Motor neuron (in vitro differentiated cells): ENCODE measurements around the gene TXNIP. TPM values are rescaled to one million over a fixed set of nuclear protein-coding genes. Genes with fewer than 3 reads are reported as not detected.
A peak's percentile ranks its signal among the peaks of the same experiment; 100 is the strongest.

Source experiments
- ATAC-seq, 8 experiments: fragments of 200-7000 bp; cut with Tn5 transposase; replicated peaks in 6 of 8; 2 replicates each; pipeline ENCODE4 v1.8.0; 2021; ENCODE audit warnings: mild to moderate bottlenecking in 8 of 8, moderate library complexity in 8 of 8
- H3K27ac ChIP-seq, 2 donors: fragments of 250-450 bp; sonication (Bioruptor Pico); 2 replicates each; pipeline ENCODE4 v1.9.0; 2021; ENCODE audit warnings: antibody characterized with exemption in 2 of 2, mild to moderate bottlenecking in 2 of 2, moderate library complexity in 1 of 2
- H3K4me1 ChIP-seq, 2 donors: fragments of 250-450 bp; sonication (Bioruptor Pico); replicated peaks in 1 of 2; 2 replicates each; pipeline ENCODE4 v1.6.1; 2021; ENCODE audit warnings: antibody characterized with exemption in 2 of 2, mild to moderate bottlenecking in 2 of 2, moderate library complexity in 1 of 2
- H3K4me3 ChIP-seq, 5 donors: fragments of 250-450 bp; sonication (Bioruptor Pico); 2 replicates each; pipeline ENCODE4 v1.9.0; 2021; ENCODE audit warnings: antibody characterized with exemption in 5 of 5, mild to moderate bottlenecking in 5 of 5, moderate library complexity in 4 of 5
- WGBS, 10 experiments: fragments of 450-650 bp; shearing (Covaris generic); methylation state at CpG; one replicate each; pipeline ENCODE4 v1.0.0; 2022; 5-methylcytosine and 5-hydroxymethylcytosine counted together
- in situ Hi-C, 9 experiments: fragments of 400-800 bp; cut with MboI; loops; one replicate each; pipeline ENCODE4 v1.15.0; 2021; ENCODE audit warnings: low sequenced_read_pairs in 9 of 9, low pct_unique_long_range_greater_than_20kb in 2 of 9; ENCODE audit not compliant: unreplicated experiment in 9 of 9
- total RNA-seq, 8 experiments: library from RNA; unstranded; fragments of 300-600 nt; gene quantifications; 2 replicates each; pipeline versions ENCODE4 v1.2.3 to v1.2.4, GENCODE V29; 2022

TXNIP gene
- total RNA-seq, 8 experiments from 2014 or later, result 43.6 to 1,017 (median 442) TPM

DNA sequence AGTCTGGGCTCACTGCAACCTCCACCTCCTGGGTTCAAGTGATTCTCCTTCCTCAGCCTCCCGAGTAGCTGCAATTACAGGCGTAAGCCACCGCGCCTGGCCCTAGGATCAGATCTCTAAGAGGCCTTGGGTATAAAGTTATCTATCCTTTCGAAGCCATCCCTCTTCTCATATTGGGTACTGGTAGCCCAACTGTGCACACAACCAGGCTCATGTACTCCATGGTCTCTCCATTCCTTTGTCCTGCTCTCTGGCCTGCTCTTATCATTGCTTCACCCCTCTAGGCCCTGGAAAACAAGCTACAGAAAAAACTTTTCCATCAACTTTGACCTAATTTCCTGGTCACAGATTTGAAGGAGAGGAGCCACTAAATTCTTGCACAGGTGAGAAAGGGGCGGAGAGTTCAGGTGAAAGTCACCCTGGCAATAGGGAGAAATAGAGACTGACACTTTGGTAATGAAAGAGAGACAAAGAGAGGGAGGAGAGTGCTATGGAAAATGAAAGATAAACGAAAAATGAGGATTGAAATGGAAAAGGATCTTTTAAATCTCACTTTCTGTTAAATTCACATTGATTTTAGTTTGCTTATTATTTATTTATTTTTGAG, 6.0 kb downstream of the TXNIP start:
- in situ Hi-C loops, result no loop called here
- Histone ChIP-seq H3K27ac (peak overlapping the region in 1 of 2 donors; percentile 36), H3K4me3 (peak overlapping the region; percentile 53 to 79 (median 67)), H3K4me1 (peaks cover 10 to 11% of the 10 kb centered on the region in 2 donors)
- WGBS, 10 experiments, result 38 to 100% (median 85%) methylated on average over 1 to 7 of the region's 7 CpGs
- ATAC-seq, result peak in 5 of 8 experiments; percentile 11 to 31 (median 15)

DNA sequence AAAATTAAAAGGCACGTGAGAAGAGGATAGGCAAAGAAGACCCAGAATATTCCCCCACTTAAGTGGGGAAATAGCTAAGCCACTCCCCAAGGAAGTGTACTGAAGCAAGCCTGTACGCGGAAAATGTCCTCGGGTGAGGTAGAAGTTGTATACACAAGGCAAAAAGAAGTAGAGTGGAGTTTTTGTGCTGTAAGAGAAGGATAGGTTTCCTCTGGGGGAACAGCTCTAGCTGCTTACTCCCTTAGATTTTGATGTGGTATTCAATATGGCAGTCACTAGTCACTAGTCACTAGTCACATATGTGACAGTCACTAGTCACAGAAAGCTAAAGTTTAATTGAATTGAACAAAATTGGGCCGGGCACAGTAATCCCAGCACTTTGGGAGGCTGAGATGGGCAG, 7.6 kb downstream of the TXNIP start:
- H3K4me1 ChIP-seq, result peaks cover 10 to 16% of the 10 kb centered on the region in 2 donors
- 20 to 90% (median 81%) methylated on average over 1 to 5 of the region's 5 CpGs; no CpG with 5 or more reads in 1 of the 10 experiments for WGBS, 10 experiments
- H3K27ac ChIP-seq, result no peak overlapping the region
- no peak for ATAC-seq
- in situ Hi-C loops, result no loop called here
- no peak overlapping the region for H3K4me3 ChIP-seq

DNA sequence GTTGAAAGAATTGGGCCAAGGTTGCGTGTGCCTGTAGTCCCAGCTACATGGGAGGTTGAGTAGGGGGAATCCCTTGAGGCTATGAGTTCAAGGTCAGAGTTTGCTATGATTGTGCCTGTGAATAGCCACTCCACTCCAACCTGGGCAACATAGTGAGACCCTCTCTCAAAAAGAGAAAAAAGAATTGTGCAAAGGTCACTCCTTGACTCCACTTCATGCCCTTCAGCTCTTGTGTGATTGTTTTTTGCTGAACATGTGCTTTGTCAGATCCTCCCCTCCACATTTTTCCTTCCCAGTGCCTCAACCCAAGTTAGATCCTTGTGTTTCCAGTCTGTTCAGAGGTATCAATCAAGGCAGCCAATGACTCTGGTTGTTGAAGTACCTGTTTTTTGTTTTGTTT, 8.5 kb downstream of the TXNIP start:
- in situ Hi-C loops, result no loop called here
- H3K27ac ChIP-seq, result no peak overlapping the region

DNA sequence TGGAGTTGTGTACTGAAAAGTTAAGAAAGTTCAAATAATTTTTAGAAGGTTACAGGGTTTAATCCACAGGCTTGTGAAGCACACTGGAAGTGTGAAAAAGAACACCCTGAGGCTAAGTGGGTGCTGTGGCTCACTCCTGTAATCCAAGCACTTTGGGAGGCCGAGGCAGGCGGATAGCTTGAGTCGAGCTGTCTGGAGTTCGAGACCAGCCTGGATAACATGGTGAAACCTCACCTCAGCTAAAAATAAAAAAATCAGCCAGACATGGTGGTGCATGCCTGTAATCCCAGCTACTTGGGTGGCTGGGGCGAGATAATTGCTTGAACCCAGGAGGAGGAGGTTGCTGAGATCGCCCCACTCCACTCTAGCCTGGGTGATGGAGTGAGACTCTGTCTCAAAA, 9.8 kb downstream of the TXNIP start:
- 75 to 100% (median 93%) methylated on average over 1 to 6 of the region's 6 CpGs; no CpG with 5 or more reads in 1 of the 10 experiments for WGBS, 10 experiments
- no peak overlapping the region for H3K4me3 ChIP-seq
- no peak overlapping the region for H3K27ac ChIP-seq
- in situ Hi-C loops, result no loop called here
- ATAC-seq, result no peak
- H3K4me1 ChIP-seq, result peaks cover 7 to 16% of the 10 kb centered on the region in 2 donors

More for the DNA sequence above, 8.5 kb downstream of the TXNIP start:
- Histone ChIP-seq H3K4me3 (no peak overlapping the region), H3K4me1 (peaks cover 10 to 16% of the 10 kb centered on the region in 2 donors)
- ATAC-seq, result no peak
- 100% methylated on average over 1 of the region's 1 CpG; no CpG with 5 or more reads in 5 of the 10 experiments for WGBS, 10 experiments

DNA sequence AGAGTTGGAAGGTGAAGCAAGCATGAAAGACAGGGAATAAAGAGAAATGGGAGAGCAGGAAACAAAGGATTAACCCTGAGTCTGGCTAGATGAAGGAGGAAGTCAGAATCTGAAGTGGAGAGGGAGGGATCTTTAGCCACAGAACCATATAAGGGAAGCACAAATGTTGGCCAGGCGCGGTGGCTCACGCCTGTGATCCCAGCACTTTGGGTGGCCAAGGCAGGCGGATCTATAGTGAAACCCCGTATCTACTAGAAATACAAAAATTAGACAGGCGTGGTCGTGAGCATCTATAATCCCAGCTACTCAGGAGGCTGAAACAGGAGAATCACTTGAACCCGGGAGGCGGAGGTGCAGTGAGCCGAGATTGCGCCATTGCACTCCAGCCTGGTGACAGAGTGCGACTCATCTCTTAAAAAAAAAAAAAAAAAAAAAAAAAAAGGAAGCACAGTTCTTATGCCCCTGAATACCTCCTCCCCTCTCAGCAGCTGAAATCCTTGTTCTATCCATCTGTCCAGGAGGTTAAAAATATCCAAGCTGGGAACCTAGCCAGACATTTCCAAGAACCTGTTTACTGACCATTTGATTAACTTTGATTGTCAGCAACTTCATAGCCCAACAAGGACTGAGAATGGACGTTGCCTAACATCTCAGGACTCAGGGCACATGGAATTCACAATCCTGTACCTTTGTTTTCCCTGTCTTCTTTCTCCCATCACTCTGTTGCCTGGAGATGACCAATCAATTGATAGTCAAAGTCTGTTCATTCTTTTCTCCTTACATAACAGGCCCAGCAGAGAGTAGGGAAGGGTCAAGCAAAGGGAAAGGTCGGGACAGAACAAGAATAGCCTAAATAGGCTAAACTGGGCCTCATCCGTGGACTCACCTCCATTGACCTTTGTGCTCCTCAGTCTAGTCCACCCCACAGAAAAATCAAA, 10.6 kb downstream of the TXNIP start:
- 40 to 81% (median 65%) methylated on average over 3 to 12 of the region's 15 CpGs; no CpG with 5 or more reads in 1 of the 10 experiments for WGBS, 10 experiments
- H3K27ac ChIP-seq, result no peak overlapping the region
- peak; percentile 49 to 73 (median 66) for ATAC-seq
- no peak overlapping the region for H3K4me3 ChIP-seq
- H3K4me1 ChIP-seq, result peaks cover 7 to 16% of the 10 kb centered on the region in 2 donors
- in situ Hi-C loops, result no loop called here

DNA sequence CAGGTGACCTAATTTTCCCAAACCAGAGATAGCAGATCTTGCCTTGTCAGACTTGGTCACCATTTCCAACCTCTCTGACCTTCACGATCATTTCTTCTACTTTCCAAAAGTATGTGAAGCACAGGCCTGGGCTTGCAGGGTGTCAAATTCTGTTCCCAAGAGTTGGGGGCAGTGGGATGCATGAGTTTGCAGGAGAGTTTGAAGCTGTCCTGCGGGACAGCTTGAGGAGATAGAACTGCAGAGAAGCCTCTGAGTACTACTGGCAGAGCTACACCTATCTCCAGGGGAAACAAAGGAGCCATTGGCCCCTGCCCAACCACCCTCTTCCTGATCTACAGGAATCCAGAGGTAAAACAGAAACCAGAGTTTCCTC, 11.3 kb downstream of the TXNIP start:
- peaks cover 12 to 22% of the 10 kb centered on the region in 2 donors for H3K4me1 ChIP-seq

DNA sequence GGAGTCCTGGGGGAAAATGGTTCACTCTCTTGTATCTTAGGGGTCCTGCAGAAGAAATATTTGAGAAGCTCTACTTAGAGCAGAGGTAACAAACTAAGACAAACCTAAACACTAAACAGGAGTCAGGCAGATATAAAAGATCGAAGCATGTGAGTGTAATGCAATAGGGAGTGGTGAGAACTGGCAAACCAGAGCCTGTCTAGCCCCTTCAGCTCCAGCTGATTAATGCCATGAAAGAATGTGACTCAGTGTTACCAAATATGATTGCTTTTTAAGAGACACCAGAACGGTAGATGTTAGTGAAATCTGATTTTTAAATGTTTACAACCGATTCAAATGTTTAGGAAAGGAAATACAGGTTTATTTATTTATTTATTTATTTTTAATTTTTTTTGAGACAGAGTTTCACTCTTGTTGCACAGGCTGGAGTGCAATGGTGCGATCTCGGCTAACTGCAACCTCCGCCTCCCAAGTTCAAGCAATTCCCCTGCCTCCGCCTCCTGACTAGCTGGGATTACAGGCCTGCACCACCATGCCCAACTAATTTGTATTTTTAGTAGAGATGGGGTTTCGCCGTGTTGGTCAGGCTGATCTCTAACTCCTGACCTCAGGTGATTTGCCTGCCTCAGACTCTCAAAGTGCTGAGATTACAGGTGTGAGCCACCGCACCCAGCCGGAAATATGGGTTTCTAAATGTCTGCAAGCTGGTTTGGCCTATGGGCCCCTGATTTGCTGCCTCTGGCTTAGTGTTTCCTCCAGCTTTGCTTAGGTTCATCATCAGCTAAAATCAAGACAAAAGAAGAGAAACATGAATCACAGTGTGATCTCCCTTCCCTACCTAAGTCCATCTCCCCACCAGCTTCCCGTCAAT, 12.2 kb downstream of the TXNIP start:
- no peak for ATAC-seq
- Histone ChIP-seq H3K27ac (no peak overlapping the region), H3K4me1 (peaks cover 18 to 28% of the 10 kb centered on the region in 2 donors), H3K4me3 (no peak overlapping the region)
- in situ Hi-C loops, result no loop called here
- WGBS, 10 experiments, result 48 to 98% (median 93%) methylated on average over 2 to 10 of the region's 12 CpGs

More for the DNA sequence above, 11.3 kb downstream of the TXNIP start:
- Histone ChIP-seq H3K4me3 (no peak overlapping the region), H3K27ac (no peak overlapping the region)
- in situ Hi-C loops, result no loop called here
- whole genome bisulfite sequencing, 10 experiments, result 55 to 100% (median 78%) methylated on average over 1 to 2 of the region's 2 CpGs; no CpG with 5 or more reads in 2 of the 10 experiments
- no peak for ATAC-seq

DNA sequence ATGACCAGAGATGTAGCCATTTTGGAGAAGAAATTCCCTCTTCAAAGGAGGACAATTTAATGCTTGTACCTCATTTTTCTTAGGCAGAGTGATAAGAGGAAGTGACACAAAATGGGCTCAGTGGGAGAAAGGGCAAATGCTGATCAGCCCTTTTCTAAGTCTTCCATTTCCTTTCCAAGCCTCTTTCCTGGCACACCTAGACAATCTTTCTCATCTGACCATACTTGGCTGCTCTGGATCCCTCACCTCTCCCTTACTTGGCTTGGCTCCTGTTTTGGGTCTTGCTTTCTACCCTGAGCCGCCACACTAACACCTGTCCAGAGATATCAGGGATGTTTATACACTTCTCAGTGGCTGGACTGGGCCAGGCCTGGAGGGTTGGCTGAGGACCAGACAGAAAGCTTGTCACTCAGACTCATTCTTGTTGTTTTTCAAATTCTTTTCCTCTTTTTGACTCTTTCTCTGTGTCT, 13.1 kb downstream of the TXNIP start:
- Histone ChIP-seq H3K27ac (no peak overlapping the region), H3K4me1 (peaks cover 28 to 37% of the 10 kb centered on the region in 2 donors), H3K4me3 (no peak overlapping the region)
- in situ Hi-C loops, result no loop called here
- no peak for ATAC-seq
- WGBS, 10 experiments, result 60 to 100% (median 100%) methylated on average over 1 of the region's 1 CpG; no CpG with 5 or more reads in 4 of the 10 experiments

DNA sequence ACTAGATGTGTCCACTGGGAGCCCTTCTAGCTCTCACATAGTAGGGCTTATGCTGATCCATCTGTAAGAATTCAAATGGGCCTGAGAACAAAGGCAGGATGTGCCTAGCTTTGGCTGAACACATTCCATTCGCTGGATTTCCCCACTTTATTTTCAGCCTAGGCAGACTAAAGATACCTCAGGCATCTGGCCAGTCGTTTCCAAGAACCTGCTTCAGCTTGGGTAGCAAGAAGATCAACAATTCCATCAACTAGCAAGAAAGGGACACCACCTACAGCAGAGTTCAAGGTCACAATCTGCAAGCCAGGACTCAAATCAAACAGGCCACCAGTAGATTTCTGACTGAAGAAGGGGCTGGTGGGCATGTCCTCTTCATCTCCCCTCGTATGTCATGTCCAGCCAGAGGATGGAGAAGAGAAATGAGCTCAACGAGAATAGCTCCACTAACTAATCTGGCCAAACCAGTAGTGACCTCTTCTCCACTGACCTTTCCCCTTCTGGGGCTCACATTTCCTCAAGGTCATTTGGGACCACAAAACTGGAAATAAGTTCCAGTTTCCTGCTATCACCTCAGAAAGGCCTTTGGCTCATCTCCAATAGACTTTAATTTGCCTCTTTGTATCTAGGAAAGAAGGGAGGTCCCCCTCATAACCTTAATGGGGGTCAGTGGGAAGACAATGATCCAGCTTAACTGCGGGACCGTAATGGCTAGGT, 14.2 kb downstream of the TXNIP start:
- in situ Hi-C loops, result no loop called here
- no peak for ATAC-seq
- no peak overlapping the region for H3K27ac ChIP-seq
- H3K4me3 ChIP-seq, result no peak overlapping the region
- H3K4me1 ChIP-seq, result peaks cover 35 to 47% of the 10 kb centered on the region in 2 donors
- WGBS, 10 experiments, result 33 to 100% (median 85%) methylated on average over 1 to 6 of the region's 6 CpGs; no CpG with 5 or more reads in 3 of the 10 experiments

DNA sequence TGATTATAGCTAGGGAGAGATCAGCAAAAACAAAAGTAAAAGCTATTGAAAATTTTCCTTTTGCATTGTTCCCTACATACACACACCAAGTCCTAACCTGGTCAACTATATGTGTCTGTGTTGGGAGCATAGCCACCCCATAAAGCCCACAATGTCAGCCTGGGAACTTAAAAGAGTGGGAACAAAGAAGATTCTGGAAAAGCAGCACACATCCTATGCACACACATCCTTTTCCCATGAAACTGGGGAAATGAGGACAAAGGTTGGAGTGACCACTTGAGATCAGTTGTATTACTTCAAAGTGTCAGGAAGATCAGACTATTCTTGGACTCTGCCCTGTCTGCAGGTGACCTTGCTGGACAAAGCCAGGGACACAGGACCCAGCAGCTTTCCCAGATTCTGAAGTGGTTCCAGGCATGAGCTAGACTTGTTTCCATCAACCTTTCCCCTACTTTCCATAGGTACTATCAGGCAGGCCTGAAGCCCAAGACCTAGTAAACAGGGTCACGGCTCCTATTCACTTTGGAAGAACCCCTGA, 15.9 kb downstream of the TXNIP start:
- no peak for ATAC-seq
- Histone ChIP-seq H3K4me3 (no peak overlapping the region), H3K4me1 (peaks cover 28 to 38% of the 10 kb centered on the region in 2 donors), H3K27ac (peak overlapping the region; percentile 80 to 93)
- 86 to 100% (median 100%) methylated on average over 1 of the region's 1 CpG; no CpG with 5 or more reads in 2 of the 10 experiments for WGBS, 10 experiments
- in situ Hi-C loops, result no loop called here

DNA sequence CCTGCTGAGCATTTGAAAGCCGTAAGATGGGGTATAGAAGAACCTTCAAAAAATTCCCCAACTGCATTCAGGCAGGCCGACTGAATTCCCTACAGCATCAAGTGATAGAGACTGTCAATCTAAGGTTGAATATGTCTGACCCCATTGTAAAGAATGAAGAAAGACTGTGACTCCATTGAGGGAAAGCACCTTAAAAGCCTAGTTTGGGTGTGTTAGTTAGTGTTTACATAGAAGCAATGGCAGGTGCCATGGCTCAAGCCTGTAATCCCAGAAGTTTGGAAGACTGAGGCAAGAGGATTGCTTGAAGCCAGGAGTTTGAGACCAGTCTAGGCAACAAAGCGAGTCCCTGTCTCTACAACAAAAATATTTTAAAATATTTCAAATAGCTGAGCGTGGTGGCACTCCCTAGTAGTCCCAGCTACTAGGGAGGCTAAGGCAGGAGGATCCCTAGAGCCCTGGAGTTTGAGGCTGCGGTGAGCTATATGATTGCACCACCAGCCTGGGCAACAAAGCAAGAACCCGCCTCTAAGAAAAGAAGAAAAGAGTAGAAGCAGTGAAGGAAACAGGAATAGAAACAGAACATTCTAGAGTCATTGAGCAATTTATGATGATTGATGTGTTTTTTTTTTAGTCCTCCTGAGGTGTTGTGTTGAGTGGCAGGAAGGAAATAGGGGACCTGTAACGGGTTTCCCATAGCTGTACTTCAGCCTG, 16.5 kb downstream of the TXNIP start:
- in situ Hi-C loops, result loop anchor here in 2 of 9 experiments (10.0 kb wide), 1 partner anchor 65 kb away; the partner anchor contains the start of genes ITGA10 (in 2 of the 2) and PEX11B (in 2 of the 2)
- Histone ChIP-seq H3K4me3 (peak overlapping the region in 4 of 5 donors; percentile 5 to 20 (median 8)), H3K27ac (peak overlapping the region; percentile 80 to 93), H3K4me1 (peaks cover 28 to 32% of the 10 kb centered on the region in 2 donors)
- peak in 5 of 8 experiments; percentile 0 to 12 (median 3) for ATAC-seq
- 44 to 100% (median 56%) methylated on average over 2 to 7 of the region's 7 CpGs for WGBS, 10 experiments
